HG02798 (cell line): ENCODE data around the gene CCDC201.
"Not testable (repeated sequence)": the region's sequence is repeated elsewhere in the genome, so short reads cannot be mapped to it uniquely, and the experiment has no call there.

ENCODE experiments used
- ATAC-seq: cut with Tn5 transposase; IDR thresholded peaks from one replicate; pipeline ENCODE4 v1.9.1; 2021; ENCODE audit warnings: mild to moderate bottlenecking; ENCODE audit not compliant: unreplicated experiment, poor library complexity

CCDC201 gene

GRCh38 chr7:45878457-45879144, 5.7 kb upstream of the CCDC201 start:
- ATAC-seq, result no peak

DNA sequence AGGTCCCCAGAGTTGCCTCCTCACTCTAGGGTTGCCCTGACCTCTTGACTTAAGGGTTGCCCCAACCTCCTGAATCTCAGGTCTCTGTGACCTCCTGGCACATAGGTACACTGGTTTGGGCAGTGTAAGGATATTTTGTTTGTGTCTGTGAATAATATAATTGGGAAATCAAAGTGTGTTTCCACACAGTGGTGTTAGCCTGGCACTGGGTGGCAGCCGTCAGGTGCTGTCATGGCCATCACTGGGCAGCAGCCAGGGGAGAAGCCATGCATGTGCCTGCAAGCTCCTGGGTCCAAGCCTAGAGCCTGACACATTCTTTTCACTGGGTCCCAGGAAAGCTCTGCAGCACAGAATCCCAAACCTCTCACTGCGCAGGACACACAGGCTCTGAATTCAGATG, 3.6 kb upstream of the CCDC201 start:
- no peak for ATAC-seq

GRCh38 chr7:45874408-45875131, 1.7 kb upstream of the CCDC201 start:
- no peak for ATAC-seq

- ATAC-seq, result no peak
Measured at GRCh38 chr7:45873355-45873754, 473 bp upstream of the CCDC201 start.

DNA sequence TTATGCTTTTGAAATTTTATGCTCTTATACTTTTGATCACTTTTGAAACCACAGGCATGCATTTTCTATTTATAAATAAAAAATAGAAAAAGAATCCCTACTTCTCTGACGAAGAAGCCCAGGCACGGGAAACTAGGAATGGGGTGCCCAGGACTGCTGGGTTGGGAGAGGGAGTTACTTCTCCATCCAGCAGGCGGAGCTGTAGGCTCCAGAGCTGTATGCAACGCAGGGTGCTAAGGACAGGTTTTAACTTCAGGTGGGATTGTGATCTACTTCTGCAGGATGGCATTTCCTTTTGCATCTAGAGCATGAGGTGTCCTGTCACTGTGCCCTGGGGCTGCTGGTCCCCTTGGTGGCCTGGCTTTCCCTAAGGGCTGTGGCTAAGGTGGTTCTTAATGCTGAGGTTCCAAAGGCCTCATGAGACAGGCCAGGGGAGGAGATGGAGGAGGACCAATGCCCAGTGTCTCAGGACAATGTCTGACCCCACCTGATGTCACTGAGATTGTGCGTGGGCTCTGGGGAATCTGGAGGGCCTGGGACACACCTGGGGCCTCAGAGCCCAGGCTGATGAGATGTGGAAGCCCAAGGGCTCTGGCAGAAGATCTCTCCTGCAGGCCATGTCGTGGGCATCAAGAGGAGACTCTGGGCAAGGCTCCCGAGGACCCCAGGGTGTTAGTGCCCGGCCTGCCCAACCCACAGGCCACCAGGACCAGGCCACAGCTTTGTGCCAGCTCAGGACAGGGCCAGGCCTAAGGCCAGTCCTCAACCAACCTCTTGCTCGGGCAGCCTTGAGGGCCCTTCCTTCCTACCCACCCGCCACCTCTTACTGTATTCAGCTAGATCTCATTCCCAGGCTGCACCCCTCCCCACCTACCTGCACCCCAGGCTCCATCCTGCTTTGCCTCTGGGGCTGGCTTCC, 507 bp downstream of the CCDC201 start:
- no peak for ATAC-seq

GRCh38 chr7:45869426-45869825, 3.5 kb downstream of the CCDC201 start:
- no peak for ATAC-seq

- no peak for ATAC-seq
Measured at GRCh38 chr7:45867471-45867870, 5.4 kb downstream of the CCDC201 start.

- ATAC-seq, result no peak
Measured at GRCh38 chr7:45865594-45866410, 7.1 kb downstream of the CCDC201 start.

DNA sequence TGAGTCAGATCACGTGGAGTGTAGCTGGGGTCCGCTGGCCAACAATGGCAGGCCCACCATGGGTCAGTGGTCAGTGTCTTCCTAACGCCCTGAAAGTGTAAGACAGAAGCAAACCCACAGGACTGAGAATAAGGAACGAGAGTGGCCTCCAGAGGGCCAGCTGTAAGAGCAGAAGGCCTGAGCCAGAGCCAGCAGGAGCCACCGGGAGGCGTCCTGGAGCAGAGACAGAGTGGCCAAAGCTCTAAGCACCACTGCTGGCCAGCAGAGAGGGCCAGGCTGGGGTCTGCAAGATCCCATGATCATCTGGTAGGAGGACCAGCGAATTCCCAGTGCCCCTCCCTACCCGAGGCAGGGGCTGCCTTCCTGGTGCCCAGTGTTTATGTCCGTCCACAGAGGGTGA, 9.2 kb downstream of the CCDC201 start:
- no peak for ATAC-seq

GRCh38 chr7:45856888-45857287, 16.0 kb downstream of the CCDC201 start:
- ATAC-seq, result not testable (repeated sequence)

- not testable (repeated sequence) for ATAC-seq
Measured at GRCh38 chr7:45855680-45856079, 17.2 kb downstream of the CCDC201 start.

DNA sequence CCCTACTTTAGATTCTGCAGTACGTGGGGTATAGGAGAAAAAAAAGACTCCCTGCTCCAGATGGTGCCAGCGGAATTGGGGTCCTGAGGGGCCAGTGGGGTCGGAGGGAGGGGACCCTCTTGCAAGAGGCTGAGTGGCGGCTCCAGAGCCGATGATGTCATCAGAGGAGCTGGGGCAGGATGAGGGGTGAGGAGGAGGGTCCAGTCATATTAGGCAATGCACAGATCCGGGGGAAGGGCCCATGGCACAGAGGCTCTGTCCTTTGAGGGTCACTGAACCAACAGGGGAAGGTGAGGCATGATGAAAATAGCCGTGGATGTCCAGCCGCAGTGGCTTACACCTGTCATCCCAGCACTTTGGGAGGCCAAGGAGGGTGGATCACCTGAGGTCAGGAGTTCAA, 19.4 kb downstream of the CCDC201 start:
- ATAC-seq, result not testable (repeated sequence)

DNA sequence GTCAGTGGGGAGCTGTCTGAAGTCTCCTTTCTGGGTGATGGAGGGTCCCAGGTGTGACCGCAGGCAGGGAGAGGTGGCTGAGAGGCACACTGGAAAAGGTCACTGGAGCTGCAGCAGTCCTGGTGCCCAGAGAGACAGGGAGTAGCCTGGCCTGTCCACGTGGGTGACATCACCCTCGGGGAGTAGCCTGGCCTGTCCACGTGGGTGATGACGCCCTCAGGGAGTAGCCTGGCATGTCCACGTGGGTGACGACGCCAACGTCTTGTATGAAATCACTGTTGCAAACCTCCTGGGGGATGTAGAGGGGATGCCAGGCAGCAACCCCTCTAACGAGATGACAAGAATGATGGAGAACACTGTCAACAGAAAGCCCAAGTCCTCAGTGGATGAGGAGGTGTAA, 19.9 kb downstream of the CCDC201 start:
- not testable (repeated sequence) for ATAC-seq

GRCh38 chr7:45848734-45849133, 24.1 kb downstream of the CCDC201 start:
- ATAC-seq, result not testable (repeated sequence)

GRCh38 chr7:45846536-45846935, 26.3 kb downstream of the CCDC201 start:
- not testable (repeated sequence) for ATAC-seq

GRCh38 chr7:45841926-45842717, 30.8 kb downstream of the CCDC201 start:
- not testable (repeated sequence) for ATAC-seq

DNA sequence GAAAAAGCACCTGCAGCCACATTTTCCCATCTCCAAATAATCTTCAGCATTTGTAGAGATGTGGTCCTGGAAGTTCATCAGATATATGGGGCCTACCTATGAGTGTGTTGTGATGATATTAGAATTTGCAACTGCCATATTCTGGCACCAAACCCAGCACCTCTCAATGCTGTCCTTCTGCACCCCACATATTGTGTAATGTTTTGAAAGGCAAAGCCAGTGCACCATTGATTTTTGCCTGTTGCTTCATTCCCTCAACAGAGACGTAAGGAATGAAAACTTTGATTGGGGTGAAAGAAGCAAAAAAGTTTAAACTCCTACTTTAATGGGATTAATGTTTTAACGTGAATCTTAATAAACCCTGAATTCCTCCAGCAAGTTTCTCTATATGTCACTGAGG, 34.0 kb downstream of the CCDC201 start:
- ATAC-seq, result not testable (repeated sequence)

DNA sequence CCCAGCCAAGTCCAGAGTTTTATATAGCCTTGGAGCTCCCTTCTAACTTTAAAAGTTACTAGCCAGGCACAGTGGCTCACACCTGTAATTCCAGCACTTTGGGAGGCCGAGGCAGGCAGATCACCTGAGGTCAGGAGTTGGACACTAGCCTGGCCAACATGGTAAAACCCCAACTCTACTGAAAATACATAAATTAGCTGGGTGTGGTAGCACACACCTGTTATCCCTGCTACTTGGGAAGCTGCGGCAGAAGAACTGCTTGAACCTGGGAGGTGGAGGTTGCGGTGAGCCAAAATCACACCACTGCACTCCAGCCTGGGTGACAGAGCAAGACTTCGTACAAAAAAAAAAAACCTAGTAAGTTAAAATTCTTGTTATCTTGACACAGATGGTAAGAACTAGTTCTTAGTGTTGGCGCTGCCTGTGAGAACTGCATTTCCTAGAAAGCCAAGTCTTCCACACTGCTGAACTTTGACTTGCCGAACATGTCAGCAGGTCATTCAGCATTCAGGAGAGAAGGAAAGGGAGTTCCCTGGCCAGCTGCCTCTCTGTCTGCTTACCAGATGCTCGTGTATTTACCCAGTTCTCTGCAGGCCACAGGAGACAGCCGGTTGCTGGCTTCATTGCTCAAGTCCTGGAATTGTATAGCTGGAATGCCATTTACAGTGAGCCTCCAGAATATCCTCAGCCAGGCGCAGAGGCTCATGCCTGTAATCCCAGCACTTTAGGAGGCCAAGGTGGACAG, 40.3 kb downstream of the CCDC201 start:
- ATAC-seq, result not testable (repeated sequence)
